Fibroblast of villous mesenchyme (primary cell): ENCODE data around the gene CENPL. TPM values are rescaled to one million over a fixed set of nuclear protein-coding genes. Genes with fewer than 3 reads are reported as not detected.
"Not testable (repeated sequence)": the region's sequence is repeated elsewhere in the genome, so short reads cannot be mapped to it uniquely, and the experiment has no call there.

Source experiments
- DNase-seq: peaks from one replicate; pipeline ENCODE4 v3.0.0-alpha.2; 2010; ENCODE audit warnings: low read depth
- H3K4me3 ChIP-seq: 2 replicates; pipeline ENCODE4 v1.5.1; 2011; ENCODE audit warnings: low read depth, mild to moderate bottlenecking, low read length
- CTCF ChIP-seq: IDR thresholded peaks from 2 replicates; pipeline ENCODE4 v1.5.1; 2012; ENCODE audit warnings: low read depth, mild to moderate bottlenecking, low read length; ENCODE audit not compliant: insufficient read depth
- total RNA-seq: library from RNA; depleted of rRNA; stranded (reverse); fragments of >200 nt; gene quantifications from 2 replicates; pipeline ENCODE4 v1.2.3, GENCODE V29; 2012

The CENPL gene
- total RNA-seq, 1 donor = 26.3 TPM

GRCh38 chr1:173818459-173818858, 6.2 kb downstream of the CENPL start:
- TF ChIP-seq CTCF = no peak
- DNase-seq = no peak
- H3K4me3 ChIP-seq = no peak overlapping the region

GRCh38 chr1:173813654-173814053, 11.0 kb downstream of the CENPL start:
- DNase-seq, H3K4me3 ChIP-seq: not testable (repeated sequence)

- DNase-seq = no peak
- no peak for TF ChIP-seq CTCF
- no peak overlapping the region for H3K4me3 ChIP-seq
Observed at GRCh38 chr1:173802961-173803360, 21.7 kb downstream of the CENPL start.

- not testable (repeated sequence) for DNase-seq
Observed at GRCh38 chr1:173799995-173800394, 24.7 kb downstream of the CENPL start.

GRCh38 chr1:173798078-173798477, 26.6 kb downstream of the CENPL start:
- DNase-seq = no peak
- no peak overlapping the region for H3K4me3 ChIP-seq
- TF ChIP-seq CTCF = no peak

More at GRCh38 chr1:173799995-173800394, 24.7 kb downstream of the CENPL start:
- H3K4me3 ChIP-seq = not testable (repeated sequence)

- no peak for DNase-seq
Observed at GRCh38 chr1:173789841-173790240, 34.8 kb downstream of the CENPL start.

GRCh38 chr1:173784997-173785396, 39.7 kb downstream of the CENPL start:
- no peak for DNase-seq
- no peak for TF ChIP-seq CTCF
- H3K4me3 ChIP-seq = no peak overlapping the region

More at GRCh38 chr1:173789841-173790240, 34.8 kb downstream of the CENPL start:
- TF ChIP-seq CTCF = no peak
- H3K4me3 ChIP-seq = no peak overlapping the region

- no peak for TF ChIP-seq CTCF
- no peak overlapping the region for H3K4me3 ChIP-seq
- DNase-seq = peak; percentile 58
Observed at GRCh38 chr1:173779936-173780335, 44.7 kb downstream of the CENPL start.
